HG03354 (cell line): ENCODE measurements around the gene GDA.
"Not testable (repeated sequence)": the region's sequence is repeated elsewhere in the genome, so short reads cannot be mapped to it uniquely, and the experiment has no call there.

ENCODE experiments used
- ATAC-seq: cut with Tn5 transposase; IDR thresholded peaks from one replicate; pipeline ENCODE4 v1.9.1; 2021; ENCODE audit warnings: mild to moderate bottlenecking; ENCODE audit not compliant: unreplicated experiment, poor library complexity, severe bottlenecking

GDA gene

GRCh38 chr9:72268961-72269360, 119.7 kb downstream of the GDA start:
- ATAC-seq = no peak

GRCh38 chr9:72270359-72270758, 121.1 kb downstream of the GDA start:
- not testable (repeated sequence) for ATAC-seq

- ATAC-seq = peak; percentile 52
These were observed 122.6 kb downstream of the GDA start for GRCh38 chr9:72271613-72272478.

GRCh38 chr9:72274441-72274840, 125.2 kb downstream of the GDA start:
- no peak for ATAC-seq

GRCh38 chr9:72274916-72275315, 125.7 kb downstream of the GDA start:
- no peak for ATAC-seq

- no peak for ATAC-seq
These were observed 127.2 kb downstream of the GDA start for GRCh38 chr9:72276429-72276828.

GRCh38 chr9:72278959-72279358, 129.7 kb downstream of the GDA start:
- ATAC-seq = peak; percentile 69

- peak; percentile 89 for ATAC-seq
These were observed 131.8 kb downstream of the GDA start for GRCh38 chr9:72280913-72281500.

GRCh38 chr9:72289401-72289800, 140.2 kb downstream of the GDA start:
- ATAC-seq = no peak

GRCh38 chr9:72290311-72290710, 141.1 kb downstream of the GDA start:
- ATAC-seq = no peak

- not testable (repeated sequence) for ATAC-seq
These were observed 142.3 kb downstream of the GDA start for GRCh38 chr9:72291576-72291975.

GRCh38 chr9:72292256-72292682, 143.0 kb downstream of the GDA start:
- ATAC-seq = peak; percentile 54

- ATAC-seq = no peak
These were observed 143.8 kb downstream of the GDA start for GRCh38 chr9:72292874-72293607.

GRCh38 chr9:72294936-72295335, 145.7 kb downstream of the GDA start:
- peak; percentile 5 for ATAC-seq

- ATAC-seq = no peak
These were observed 148.3 kb downstream of the GDA start for GRCh38 chr9:72297516-72297915.

GRCh38 chr9:72299017-72299603, 149.9 kb downstream of the GDA start:
- no peak for ATAC-seq

GRCh38 chr9:72300873-72301272, 151.6 kb downstream of the GDA start:
- peak; percentile 44 for ATAC-seq
